Lower lobe of right lung (tissue), 2 donors: Measurements from ENCODE around the gene SRC. TPM values are rescaled to one million over a fixed set of nuclear protein-coding genes. Genes with fewer than 3 reads are reported as not detected.

ENCODE experiments used
- ATAC-seq, 2 donors: fragments of 200-7000 bp; cut with Tn5 transposase; one replicate each; pipeline ENCODE4 v1.9.1; 2020 to 2022; ENCODE audit warnings: mild to moderate bottlenecking in 2 of 2, moderate library complexity in 2 of 2
- DNase-seq: peaks from one replicate; pipeline ENCODE4 v3.0.0-alpha.2; 2020
- H3K27ac ChIP-seq: fragments of 200-600 bp; one replicate; pipeline ENCODE4 v1.8.0; 2022
- H3K27me3 ChIP-seq: fragments of 200-600 bp; one replicate; pipeline ENCODE4 v1.8.0; 2022; ENCODE audit warnings: low read depth
- H3K36me3 ChIP-seq: fragments of 200-600 bp; one replicate; pipeline ENCODE4 v1.8.0; 2022; ENCODE audit warnings: mild to moderate bottlenecking
- H3K4me1 ChIP-seq: fragments of 200-600 bp; one replicate; pipeline ENCODE4 v1.8.0; 2022
- H3K4me3 ChIP-seq: fragments of 200-600 bp; one replicate; pipeline ENCODE4 v1.8.0; 2022; ENCODE audit warnings: mild to moderate bottlenecking
- H3K9me3 ChIP-seq: fragments of 200-600 bp; one replicate; pipeline ENCODE4 v1.8.0; 2022
- CTCF ChIP-seq: fragments of 200-600 bp; IDR thresholded peaks from one replicate; pipeline ENCODE4 v1.8.0; 2022; ENCODE audit warnings: antibody characterized with exemption, mild to moderate bottlenecking
- intact Hi-C: fragments of 100-400 bp; cut with DNase I; formaldehyde crosslinking; loops from one replicate; pipeline ENCODE4 v1.11.0; 2022
- total RNA-seq: library from RNA; stranded (reverse); fragmentation: NEBNext Ultra II Directional; extraction: Animal tissue kit (Norgen Biotek cat#: 25700); gene quantifications from one replicate; pipeline ENCODE4 v1.2.1, GENCODE V29; 2021
- donor health status: DM: no; HTN: yes; CAD: no; lungs with severe emphysema.

SRC gene
- total RNA-seq, 1 donor from 2014 or later = 72.7 TPM

GRCh38 chr20:37317994-37318640, 27.8 kb upstream of the SRC start:
- TF ChIP-seq CTCF = no peak
- ATAC-seq = no peak
- no peak overlapping the region for H3K27ac ChIP-seq
- intact Hi-C loops = no loop called here
- peaks cover 33% of the 10 kb centered on the region for H3K36me3 ChIP-seq
- DNase-seq = no peak
- no peaks in the 10 kb centered on the region for H3K27me3 ChIP-seq
- H3K4me1 ChIP-seq = peaks cover 26% of the 10 kb centered on the region
- H3K4me3 ChIP-seq = no peak overlapping the region
- H3K9me3 ChIP-seq = no peaks in the 10 kb centered on the region

GRCh38 chr20:37319151-37319671, 26.7 kb upstream of the SRC start:
- H3K36me3 ChIP-seq = peaks cover 33% of the 10 kb centered on the region
- H3K27me3 ChIP-seq = no peaks in the 10 kb centered on the region
- intact Hi-C loops = no loop called here
- ATAC-seq (no peak), DNase-seq (no peak)
- H3K9me3 ChIP-seq = no peaks in the 10 kb centered on the region
- H3K4me3 ChIP-seq = no peak overlapping the region
- TF ChIP-seq CTCF = no peak
- no peak overlapping the region for H3K27ac ChIP-seq
- H3K4me1 ChIP-seq = peaks cover 15% of the 10 kb centered on the region

- DNase-seq (no peak), ATAC-seq (no peak)
- Histone ChIP-seq H3K4me1 (no peaks in the 10 kb centered on the region), H3K27me3 (no peaks in the 10 kb centered on the region), H3K27ac (no peak overlapping the region), H3K4me3 (no peak overlapping the region), H3K36me3 (no peaks in the 10 kb centered on the region), H3K9me3 (no peaks in the 10 kb centered on the region)
- intact Hi-C loops = no loop called here
- TF ChIP-seq CTCF = no peak
Observed at GRCh38 chr20:37323985-37324384, 22.0 kb upstream of the SRC start.

GRCh38 chr20:37325206-37325605, 20.7 kb upstream of the SRC start:
- Histone ChIP-seq H3K4me1 (no peaks in the 10 kb centered on the region), H3K27ac (no peak overlapping the region), H3K36me3 (no peaks in the 10 kb centered on the region), H3K9me3 (no peaks in the 10 kb centered on the region), H3K27me3 (no peaks in the 10 kb centered on the region), H3K4me3 (no peak overlapping the region)
- intact Hi-C loops = no loop called here
- no peak for TF ChIP-seq CTCF
- DNase-seq = no peak
- ATAC-seq = no peak

- H3K9me3 ChIP-seq = no peaks in the 10 kb centered on the region
- no peak for ATAC-seq
- no peak overlapping the region for H3K27ac ChIP-seq
- no peak for DNase-seq
- intact Hi-C loops = no loop called here
- H3K27me3 ChIP-seq = no peaks in the 10 kb centered on the region
- no peak overlapping the region for H3K4me3 ChIP-seq
- H3K4me1 ChIP-seq = no peaks in the 10 kb centered on the region
- no peak for TF ChIP-seq CTCF
- H3K36me3 ChIP-seq = no peaks in the 10 kb centered on the region
Observed at GRCh38 chr20:37326666-37327065, 19.3 kb upstream of the SRC start.
